CD4-positive, alpha-beta T cell treated with Interleukin-2 at 100 ng/mL for 4 hours (primary cell): ENCODE results near the gene LSM10.

Experiments used
- DNase-seq: peaks from one replicate; pipeline ENCODE4 v3.0.0-alpha.2; 2020; ENCODE audit warnings: low spot score

LSM10 gene

GRCh38 chr1:36397378-36398230 lies at the start of gene LSM10:
LSM10 (minus strand) TSS chr1:36397908; CDS start chr1:36394129, 3,779 bp downstream.
- peak; percentile 90 for DNase-seq

GRCh38 chr1:36447450-36447849 lies 49.7 kb upstream of the LSM10 start:
- DNase-seq, result no peak

GRCh38 chr1:36446746-36447145 lies 49.0 kb upstream of the LSM10 start:
- DNase-seq, result no peak

GRCh38 chr1:36446271-36446670 lies 48.6 kb upstream of the LSM10 start:
- no peak for DNase-seq

GRCh38 chr1:36443297-36443696 lies 45.6 kb upstream of the LSM10 start:
- no peak for DNase-seq

- DNase-seq, result no peak
These were observed 44.6 kb upstream of the LSM10 start for GRCh38 chr1:36442337-36442736.

- DNase-seq, result no peak
These were observed 42.9 kb upstream of the LSM10 start for GRCh38 chr1:36440646-36441045.

GRCh38 chr1:36440044-36440443 lies 42.3 kb upstream of the LSM10 start:
- no peak for DNase-seq

GRCh38 chr1:36438715-36439114 lies 41.0 kb upstream of the LSM10 start:
- DNase-seq, result no peak

- no peak for DNase-seq
These were observed 39.1 kb upstream of the LSM10 start for GRCh38 chr1:36436821-36437220.

GRCh38 chr1:36433102-36433501 lies 35.4 kb upstream of the LSM10 start:
- no peak for DNase-seq

- DNase-seq, result no peak
These were observed 34.9 kb upstream of the LSM10 start for GRCh38 chr1:36432616-36433015.

GRCh38 chr1:36425791-36426190 lies 28.1 kb upstream of the LSM10 start:
- DNase-seq, result no peak

GRCh38 chr1:36421649-36422048 lies 23.9 kb upstream of the LSM10 start:
- DNase-seq, result no peak

GRCh38 chr1:36420836-36421317 lies 23.2 kb upstream of the LSM10 start:
- DNase-seq, result peak; percentile 90

GRCh38 chr1:36420409-36420808 lies 22.7 kb upstream of the LSM10 start:
- DNase-seq, result no peak

GRCh38 chr1:36419569-36419968 lies 21.9 kb upstream of the LSM10 start:
- no peak for DNase-seq

- DNase-seq, result no peak
These were observed 21.4 kb upstream of the LSM10 start for GRCh38 chr1:36419140-36419539.

GRCh38 chr1:36417931-36418330 lies 20.2 kb upstream of the LSM10 start:
- DNase-seq, result no peak

GRCh38 chr1:36415661-36416326 lies 18.1 kb upstream of the LSM10 start:
- no peak for DNase-seq

- no peak for DNase-seq
These were observed 16.7 kb upstream of the LSM10 start for GRCh38 chr1:36414384-36414783.

- peak; percentile 57 for DNase-seq
These were observed 14.3 kb upstream of the LSM10 start for GRCh38 chr1:36411674-36412648.
